Anterior cingulate cortex (tissue), 58 donors: ENCODE measurements around the gene ZNHIT3.

Source experiments
- DNase-seq, 58 donors: peaks; one replicate each; lab custom pipeline; 2025; lab: John Stamatoyannopoulos, UW

Gene ZNHIT3

GRCh38 chr17:36544307-36545076, 58.0 kb downstream of the ZNHIT3 start, which contains the start of gene GGNBP2:
Gene GGNBP2, plus strand, starts transcription at chr17:36544919. Its CDS starts 806 bp downstream, at chr17:36545725.
- peak; percentile 37 to 94 (median 86) for DNase-seq

- DNase-seq: peak in 33 of 58 donors; percentile 75 to 94 (median 87)
Observed at GRCh38 chr17:36545077-36545464, 58.6 kb downstream of the ZNHIT3 start.
